WTC11 (cell line): ENCODE data around the gene TSC22D3.

Source experiments
- AR ChIP-seq: fragments of 250-450 bp; sonication (Bioruptor Pico); IDR thresholded peaks from 2 replicates; pipeline ENCODE4 v1.9.0; 2021; ENCODE audit warnings: mild to moderate bottlenecking
- CREM ChIP-seq: sonication (generic); formaldehyde crosslinking; IDR thresholded peaks from 2 replicates; pipeline ENCODE4 v1.8.1; 2022; ENCODE audit warnings: mild to moderate bottlenecking, missing genetic modification reagents, moderate library complexity
- CTCF ChIP-seq: fragments of 200-600 bp; IDR thresholded peaks from 2 replicates; pipeline ENCODE4 v1.8.0; 2022; ENCODE audit warnings: antibody characterized with exemption
- ELF4 ChIP-seq: sonication (generic); formaldehyde crosslinking; IDR thresholded peaks from 2 replicates; pipeline ENCODE4 v1.8.1; 2022; ENCODE audit warnings: low read depth, mild to moderate bottlenecking, moderate library complexity, missing genetic modification reagents
- FOXJ3 ChIP-seq: sonication (generic); formaldehyde crosslinking; IDR thresholded peaks from 2 replicates; pipeline ENCODE4 v1.9.0; 2021; ENCODE audit warnings: missing genetic modification reagents, mild to moderate bottlenecking, borderline replicate concordance
- GABPB1 ChIP-seq: sonication (generic); formaldehyde crosslinking; IDR thresholded peaks from 2 replicates; pipeline ENCODE4 v1.8.1; 2023; ENCODE audit warnings: mild to moderate bottlenecking, missing genetic modification reagents
- NFATC4 ChIP-seq: fragments of 250-450 bp; sonication (Bioruptor Pico); IDR thresholded peaks from 2 replicates; pipeline ENCODE4 v1.9.0; 2021; ENCODE audit warnings: mild to moderate bottlenecking
- NFE2L1 ChIP-seq: sonication (generic); formaldehyde crosslinking; IDR thresholded peaks from 2 replicates; pipeline ENCODE4 v1.8.1; 2023; ENCODE audit warnings: missing genetic modification reagents
- PRDM15 ChIP-seq: sonication (generic); formaldehyde crosslinking; IDR thresholded peaks from 2 replicates; pipeline ENCODE4 v1.8.0; 2022; ENCODE audit warnings: missing genetic modification reagents
- STAT6 ChIP-seq: sonication (generic); formaldehyde crosslinking; conservative IDR thresholded peaks from 2 replicates; pipeline ENCODE4 v1.8.1; 2023; ENCODE audit warnings: mild to moderate bottlenecking, low read depth, missing genetic modification reagents, moderate library complexity
- USF2 ChIP-seq: sonication (generic); formaldehyde crosslinking; IDR thresholded peaks from 2 replicates; pipeline ENCODE4 v1.8.1; 2023; ENCODE audit warnings: mild to moderate bottlenecking, missing genetic modification reagents, moderate library complexity
- ZNF423 ChIP-seq: fragments of 250-450 bp; sonication (Bioruptor Pico); IDR thresholded peaks from 2 replicates; pipeline ENCODE4 v2.1.2; 2022; ENCODE audit warnings: mild to moderate bottlenecking, moderate library complexity
- ZNF512 ChIP-seq: sonication (generic); formaldehyde crosslinking; IDR thresholded peaks from 2 replicates; pipeline ENCODE4 v1.8.1; 2022; ENCODE audit warnings: missing genetic modification reagents, borderline replicate concordance

- TF ChIP-seq CTCF (no peak), NFE2L1 (CRISPR knock-in tag) (no peak), ZNF512 (CRISPR knock-in tag) (no peak), ZNF423 (CRISPR knock-in tag) (no peak), ELF4 (CRISPR knock-in tag) (no peak), NFATC4 (CRISPR knock-in tag) (no peak), FOXJ3 (CRISPR knock-in tag) (no peak), STAT6 (CRISPR knock-in tag) (no peak), PRDM15 (CRISPR knock-in tag) (no peak), AR (no peak), CREM (no peak), USF2 (CRISPR knock-in tag) (no peak), GABPB1 (no peak)
Observed at GRCh38 chrX:107773906-107774435, 1.6 kb downstream of the TSC22D3 start.
